Smooth muscle cell (in vitro differentiated cells): ENCODE results near the gene MYOM1. TPM values are rescaled to one million over a fixed set of nuclear protein-coding genes. Genes with fewer than 3 reads are reported as not detected.

Experiments
- DNase-seq: peaks from one replicate; lab custom pipeline; 2025; ENCODE audit not compliant: unreplicated experiment; lab: John Stamatoyannopoulos, UW
- H2AFZ ChIP-seq: fragments of 200-600 bp; sonication (generic); 2 replicates; pipeline ENCODE4 v1.6.0; 2016; ENCODE audit warnings: antibody characterized with exemption, low read depth, mild to moderate bottlenecking
- H3F3A ChIP-seq: fragments of 200-600 bp; sonication (generic); 2 replicates; pipeline ENCODE4 v1.6.0; 2017; ENCODE audit warnings: antibody characterized with exemption, low read depth
- H3K27ac ChIP-seq: fragments of 200-600 bp; sonication (generic); 2 replicates; pipeline ENCODE4 v1.5.1; 2016; ENCODE audit warnings: low read depth, mild to moderate bottlenecking
- H3K27me3 ChIP-seq: fragments of 200-600 bp; sonication (generic); 2 replicates; pipeline ENCODE4 v1.6.1; 2016; ENCODE audit warnings: low read depth, mild to moderate bottlenecking
- H3K36me3 ChIP-seq: fragments of 200-600 bp; sonication (generic); 2 replicates; pipeline ENCODE4 v1.5.1; 2016; ENCODE audit warnings: low read depth
- H3K4me1 ChIP-seq: fragments of 200-600 bp; sonication (generic); 2 replicates; pipeline ENCODE4 v1.5.1; 2016; ENCODE audit warnings: low read depth
- H3K4me2 ChIP-seq: fragments of 200-600 bp; sonication (generic); 2 replicates; pipeline ENCODE4 v1.6.0; 2016; ENCODE audit warnings: mild to moderate bottlenecking
- H3K4me3 ChIP-seq: fragments of 200-600 bp; sonication (generic); 2 replicates; pipeline ENCODE4 v1.5.1; 2016; ENCODE audit warnings: mild to moderate bottlenecking
- H3K79me2 ChIP-seq: fragments of 200-600 bp; sonication (generic); 2 replicates; pipeline ENCODE4 v1.6.0; 2016; ENCODE audit warnings: low read depth, mild to moderate bottlenecking
- H3K9ac ChIP-seq: fragments of 200-600 bp; sonication (generic); 2 replicates; pipeline ENCODE4 v1.6.0; 2016; ENCODE audit warnings: low read depth
- H3K9me3 ChIP-seq: fragments of 200-600 bp; sonication (generic); replicated peaks from 2 replicates; pipeline ENCODE4 v1.5.1; 2016; ENCODE audit warnings: low read depth
- H4K20me1 ChIP-seq: fragments of 200-600 bp; sonication (generic); 2 replicates; pipeline ENCODE4 v1.6.0; 2016; ENCODE audit warnings: low read depth
- WGBS: methylation state at CpG from one replicate; pipeline ENCODE4 v1.1.7; 2016; ENCODE audit warnings: low lambda C conversion rate; 5-methylcytosine and 5-hydroxymethylcytosine counted together
- polyA plus RNA-seq: library from polyadenylated mRNA; unstranded; fragments of >200 nt; fragmentation: Nextera tagmentation; extraction: Ambion mirVana; gene quantifications from 2 replicates; pipeline ENCODE4 v1.2.1, GENCODE V29; 2016
- total RNA-seq: library from RNA; depleted of rRNA; stranded (reverse); fragments of >200 nt; gene quantifications from 2 replicates; pipeline ENCODE4 v1.2.3, GENCODE V29; 2014
- TF ChIP-seq, protein P1 (sequence below): fragments of 200-600 bp; sonication (generic); IDR thresholded peaks from 2 replicates; pipeline ENCODE4 v1.5.1; 2017; ENCODE audit warnings: borderline replicate concordance, mild to moderate bottlenecking, antibody characterized with exemption; ENCODE audit not compliant: insufficient read depth, poor library complexity, severe bottlenecking

The MYOM1 gene
- total and polyA plus RNA-seq, 2 experiments from 2014 or later = 0.40 to 0.87 TPM

GRCh38 chr18:3235846-3236245, 16.1 kb upstream of the MYOM1 start:
- DNase-seq = no peak

GRCh38 chr18:3234457-3234856, 14.7 kb upstream of the MYOM1 start:
- Histone ChIP-seq H4K20me1 (no peaks in the 10 kb centered on the region), H3K9ac (no peak overlapping the region), H2AFZ (no peak overlapping the region), H3K4me1 (no peaks in the 10 kb centered on the region), H3K36me3 (no peaks in the 10 kb centered on the region), H3K4me3 (no peak overlapping the region), H3K27me3 (no peaks in the 10 kb centered on the region), H3K4me2 (no peak overlapping the region), H3K79me2 (no peaks in the 10 kb centered on the region), H3K27ac (no peak overlapping the region), H3F3A (no peaks in the 10 kb centered on the region), H3K9me3 (no peaks in the 10 kb centered on the region)
- TF ChIP-seq, protein P1, sequence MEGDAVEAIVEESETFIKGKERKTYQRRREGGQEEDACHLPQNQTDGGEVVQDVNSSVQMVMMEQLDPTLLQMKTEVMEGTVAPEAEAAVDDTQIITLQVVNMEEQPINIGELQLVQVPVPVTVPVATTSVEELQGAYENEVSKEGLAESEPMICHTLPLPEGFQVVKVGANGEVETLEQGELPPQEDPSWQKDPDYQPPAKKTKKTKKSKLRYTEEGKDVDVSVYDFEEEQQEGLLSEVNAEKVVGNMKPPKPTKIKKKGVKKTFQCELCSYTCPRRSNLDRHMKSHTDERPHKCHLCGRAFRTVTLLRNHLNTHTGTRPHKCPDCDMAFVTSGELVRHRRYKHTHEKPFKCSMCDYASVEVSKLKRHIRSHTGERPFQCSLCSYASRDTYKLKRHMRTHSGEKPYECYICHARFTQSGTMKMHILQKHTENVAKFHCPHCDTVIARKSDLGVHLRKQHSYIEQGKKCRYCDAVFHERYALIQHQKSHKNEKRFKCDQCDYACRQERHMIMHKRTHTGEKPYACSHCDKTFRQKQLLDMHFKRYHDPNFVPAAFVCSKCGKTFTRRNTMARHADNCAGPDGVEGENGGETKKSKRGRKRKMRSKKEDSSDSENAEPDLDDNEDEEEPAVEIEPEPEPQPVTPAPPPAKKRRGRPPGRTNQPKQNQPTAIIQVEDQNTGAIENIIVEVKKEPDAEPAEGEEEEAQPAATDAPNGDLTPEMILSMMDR = no peak
- WGBS = 80% methylated on average over 5 of the region's 5 CpGs
- no peak for DNase-seq

More at GRCh38 chr18:3235846-3236245, 16.1 kb upstream of the MYOM1 start:
- no peaks in the 10 kb centered on the region for H3K9me3 ChIP-seq
- no peaks in the 10 kb centered on the region for H3K4me1 ChIP-seq
- 94% methylated on average over 2 of the region's 2 CpGs for WGBS
- no peak overlapping the region for H3K4me3 ChIP-seq
- TF ChIP-seq, protein P1 = no peak
- no peaks in the 10 kb centered on the region for H3K79me2 ChIP-seq
- no peaks in the 10 kb centered on the region for H3F3A ChIP-seq
- H3K9ac ChIP-seq = no peak overlapping the region
- H3K27ac ChIP-seq = no peak overlapping the region
- no peak overlapping the region for H3K4me2 ChIP-seq
- no peak overlapping the region for H2AFZ ChIP-seq
- H3K27me3 ChIP-seq = no peaks in the 10 kb centered on the region
- no peaks in the 10 kb centered on the region for H4K20me1 ChIP-seq
- no peaks in the 10 kb centered on the region for H3K36me3 ChIP-seq

DNA sequence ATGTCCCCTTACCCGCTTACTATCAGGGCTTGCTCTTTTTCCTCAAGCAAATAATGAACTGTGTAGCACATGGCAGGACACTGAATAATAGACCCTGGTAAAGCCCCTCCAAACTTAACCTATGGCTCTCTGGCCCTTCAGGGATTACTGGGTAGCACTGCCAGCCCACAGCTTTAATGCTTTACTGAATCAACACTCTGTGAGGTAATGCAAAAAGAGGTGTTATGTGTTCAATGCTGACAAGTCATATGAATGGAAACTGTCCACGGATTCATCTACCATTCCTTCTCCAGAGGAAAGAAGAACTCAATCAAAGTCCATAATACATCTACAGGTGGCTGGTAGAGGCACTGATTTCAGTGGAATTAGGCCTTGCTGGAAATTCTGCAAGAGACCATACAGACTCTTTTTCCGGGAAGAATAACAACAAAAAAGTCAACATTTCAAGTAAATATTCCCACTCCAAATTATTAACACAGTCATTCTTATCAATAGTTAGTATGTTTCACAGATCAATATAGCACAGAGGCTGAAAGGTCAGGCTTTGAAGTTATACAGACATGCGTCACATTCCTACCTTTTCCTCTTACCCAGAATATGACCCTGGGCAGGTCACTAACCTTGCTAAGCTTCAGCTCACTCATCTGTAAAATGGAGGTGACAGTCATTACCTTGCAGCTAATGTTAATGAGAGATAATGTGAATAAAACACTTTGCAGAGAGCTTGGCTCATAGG, 13.8 kb upstream of the MYOM1 start:
- no peaks in the 10 kb centered on the region for H4K20me1 ChIP-seq
- TF ChIP-seq, protein P1 = no peak
- no peak overlapping the region for H2AFZ ChIP-seq
- no peaks in the 10 kb centered on the region for H3K4me1 ChIP-seq
- no peaks in the 10 kb centered on the region for H3K9me3 ChIP-seq
- no peaks in the 10 kb centered on the region for H3F3A ChIP-seq
- H3K27me3 ChIP-seq = no peaks in the 10 kb centered on the region
- no peak overlapping the region for H3K9ac ChIP-seq
- no peak overlapping the region for H3K4me2 ChIP-seq
- H3K4me3 ChIP-seq = no peak overlapping the region
- WGBS = 96% methylated on average over 4 of the region's 4 CpGs
- no peak for DNase-seq
- no peak overlapping the region for H3K27ac ChIP-seq
- H3K36me3 ChIP-seq = no peaks in the 10 kb centered on the region
- no peaks in the 10 kb centered on the region for H3K79me2 ChIP-seq

DNA sequence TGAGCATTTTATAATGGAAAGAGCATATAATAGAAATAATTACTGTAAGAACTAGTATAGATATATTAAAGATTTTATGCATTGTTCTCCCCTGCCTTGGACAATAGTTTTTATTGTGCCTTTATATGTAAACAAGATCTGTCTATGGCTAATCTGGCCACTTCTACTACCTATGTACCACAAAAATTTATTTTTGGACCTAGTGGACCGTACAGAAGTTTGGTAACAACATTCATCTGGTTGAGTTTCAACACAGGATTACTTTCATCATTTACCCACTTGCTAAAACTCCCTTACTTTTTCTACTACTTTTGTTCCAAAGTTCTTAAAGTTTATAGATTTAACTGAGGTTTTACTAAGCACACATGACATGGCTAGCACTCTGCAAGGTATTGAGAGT, 13.2 kb upstream of the MYOM1 start:
- Histone ChIP-seq H3K36me3 (no peaks in the 10 kb centered on the region), H3K4me2 (no peak overlapping the region), H3F3A (no peaks in the 10 kb centered on the region), H3K27ac (no peak overlapping the region), H4K20me1 (no peaks in the 10 kb centered on the region), H3K27me3 (no peaks in the 10 kb centered on the region), H3K9ac (no peak overlapping the region), H3K79me2 (no peaks in the 10 kb centered on the region), H2AFZ (no peak overlapping the region), H3K4me1 (no peaks in the 10 kb centered on the region), H3K4me3 (no peak overlapping the region), H3K9me3 (no peaks in the 10 kb centered on the region)
- 100% methylated on average over 1 of the region's 1 CpG for WGBS
- DNase-seq = no peak
- TF ChIP-seq, protein P1 = no peak
